GM21528 (cell line): ENCODE results near the gene RNFT2.
"Not testable (repeated sequence)": the region's sequence is repeated elsewhere in the genome, so short reads cannot be mapped to it uniquely, and the experiment has no call there.

Experiments used
- ATAC-seq: cut with Tn5 transposase; IDR thresholded peaks from one replicate; pipeline ENCODE4 v1.9.1; 2021; ENCODE audit warnings: mild to moderate bottlenecking, moderate library complexity; ENCODE audit not compliant: unreplicated experiment, low FRiP score

RNFT2 gene

DNA sequence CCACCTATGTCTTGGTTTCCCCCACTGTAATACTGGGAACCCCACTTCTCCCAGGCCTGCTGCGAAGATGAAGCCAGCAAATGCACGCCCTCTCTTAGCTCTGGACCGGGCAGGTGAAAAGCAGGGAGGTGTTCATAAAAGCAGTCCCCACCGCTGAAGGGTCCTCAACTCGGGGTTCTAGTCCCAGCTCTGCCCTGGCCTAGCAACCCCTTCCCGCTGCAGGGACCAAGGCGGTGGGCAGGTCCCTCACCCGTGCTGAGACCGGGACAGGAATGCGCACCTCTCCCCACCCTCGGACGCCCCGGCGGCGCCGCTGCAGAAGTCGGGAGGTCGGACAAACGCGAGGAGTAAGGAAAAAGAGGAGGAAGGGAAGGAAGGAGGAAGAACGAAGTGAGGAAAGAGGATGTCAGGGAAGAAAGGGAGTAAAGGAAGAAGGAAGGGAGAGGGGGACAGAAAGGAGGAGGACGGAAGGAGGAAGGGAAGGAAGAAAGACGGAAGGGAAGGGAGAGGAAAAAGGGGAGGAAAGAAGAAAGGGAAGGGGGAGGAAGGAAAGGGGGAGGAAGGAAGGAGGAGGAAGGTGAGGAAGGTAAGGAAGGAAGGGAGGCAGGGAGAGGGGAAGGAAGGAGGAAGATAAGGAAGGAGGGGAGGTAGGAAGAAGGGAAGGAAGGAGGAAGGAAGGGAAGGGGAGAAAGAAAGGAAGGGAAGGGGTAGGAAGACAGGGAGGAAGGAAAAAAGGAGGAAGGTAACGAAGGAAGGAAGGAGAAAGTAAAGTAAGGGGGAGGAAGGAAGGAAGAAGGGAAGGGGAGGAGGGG lies 947 bp upstream of the RNFT2 start:
- no peak for ATAC-seq

DNA sequence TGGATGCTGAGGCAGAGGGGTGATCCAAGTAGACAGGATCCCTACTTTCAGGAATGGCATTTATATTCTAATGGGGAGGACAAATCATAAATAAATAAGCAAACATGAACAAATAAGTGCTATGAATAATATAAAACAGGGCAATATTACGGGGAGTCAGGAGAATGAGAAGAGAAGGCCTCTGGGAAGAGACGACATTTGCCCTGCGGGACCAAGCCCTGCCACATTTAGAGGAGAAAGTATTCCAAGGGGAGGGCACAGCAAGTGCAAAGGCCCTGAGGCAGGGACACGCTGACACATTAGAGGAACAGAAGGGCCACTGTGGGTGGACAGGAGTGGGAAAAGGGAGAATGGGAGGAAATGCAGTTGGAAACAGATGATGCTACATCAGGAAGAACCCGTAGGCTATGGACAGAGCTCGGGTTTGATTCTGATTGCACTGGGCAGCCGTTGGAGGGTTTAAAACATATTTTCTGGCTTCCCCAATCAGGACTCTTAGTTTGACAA lies 1.3 kb downstream of the RNFT2 start:
- ATAC-seq = no peak

DNA sequence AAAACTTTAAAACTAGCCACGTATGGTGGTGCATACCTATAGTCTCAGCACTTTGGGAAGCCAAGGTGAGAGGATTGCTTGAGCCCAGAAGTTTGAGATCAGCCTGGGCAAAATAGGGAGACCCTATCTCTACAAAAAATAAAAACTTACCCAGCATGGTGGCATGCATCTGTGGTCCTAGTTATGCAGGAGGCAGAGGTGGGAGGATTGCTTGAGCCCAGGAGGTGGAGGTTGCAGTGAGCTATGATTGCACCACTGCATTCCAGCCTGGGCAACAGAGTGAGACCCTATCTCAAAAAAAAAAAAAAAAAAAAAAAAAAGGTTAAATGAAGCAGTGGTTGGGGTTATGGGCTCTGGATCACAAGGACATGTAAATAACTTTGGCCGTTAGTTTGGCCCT lies 4.7 kb downstream of the RNFT2 start:
- not testable (repeated sequence) for ATAC-seq

DNA sequence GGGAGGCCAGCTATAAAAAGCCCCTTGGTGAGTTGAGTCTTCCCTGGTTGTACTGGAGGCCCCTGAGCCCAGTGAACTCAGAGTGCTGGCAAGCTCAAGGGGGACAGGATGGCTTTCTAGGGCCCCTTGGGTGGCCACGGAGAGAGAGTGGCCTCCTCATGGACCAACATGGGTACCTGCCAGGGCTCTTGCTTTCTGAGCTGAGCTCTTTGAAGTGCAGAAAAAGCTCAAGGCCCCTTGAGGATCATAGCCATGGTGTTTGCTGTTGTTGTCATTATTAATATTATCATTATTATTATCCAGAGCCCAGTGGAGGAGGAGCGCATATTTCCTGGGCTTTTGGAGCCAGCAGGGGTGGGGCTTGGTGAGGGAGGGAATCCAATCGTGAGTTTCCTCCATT lies 6.7 kb downstream of the RNFT2 start:
- no peak for ATAC-seq

DNA sequence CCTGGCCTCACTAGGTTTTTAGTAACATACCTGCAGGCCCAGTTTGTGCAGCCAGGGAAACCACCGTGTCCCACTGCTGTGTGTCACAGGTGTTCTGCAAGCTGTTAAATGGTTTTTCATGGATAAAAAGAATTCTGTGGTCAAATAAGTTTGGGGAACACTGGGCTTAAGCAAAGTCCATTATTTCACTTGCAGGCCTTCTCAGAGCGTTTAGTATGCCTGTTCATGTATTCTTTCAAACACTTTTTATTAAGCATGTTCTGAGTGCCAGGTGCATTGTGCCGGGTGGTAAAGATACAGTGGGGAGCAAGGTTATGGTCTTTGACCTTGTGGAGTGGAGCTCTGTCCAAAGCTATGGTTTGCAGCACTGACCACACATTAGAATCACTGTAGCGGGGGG lies 7.4 kb downstream of the RNFT2 start:
- no peak for ATAC-seq

DNA sequence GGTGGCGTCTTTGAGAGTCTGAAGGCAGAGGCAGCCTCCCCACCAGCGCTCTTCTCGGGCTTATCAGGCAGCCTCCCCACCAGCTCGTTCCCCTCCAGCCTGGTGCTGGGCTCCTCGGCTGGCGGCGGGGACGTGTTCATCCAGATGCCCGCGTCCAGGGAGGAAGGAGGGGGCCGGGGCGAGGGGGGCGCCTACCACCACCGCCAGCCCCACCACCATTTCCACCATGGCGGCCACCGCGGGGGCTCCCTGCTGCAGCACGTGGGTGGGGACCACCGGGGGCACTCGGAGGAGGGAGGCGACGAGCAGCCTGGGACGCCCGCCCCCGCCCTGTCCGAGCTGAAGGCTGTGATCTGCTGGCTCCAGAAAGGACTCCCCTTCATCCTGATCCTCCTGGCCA lies 11.8 kb downstream of the RNFT2 start:
- no peak for ATAC-seq

DNA sequence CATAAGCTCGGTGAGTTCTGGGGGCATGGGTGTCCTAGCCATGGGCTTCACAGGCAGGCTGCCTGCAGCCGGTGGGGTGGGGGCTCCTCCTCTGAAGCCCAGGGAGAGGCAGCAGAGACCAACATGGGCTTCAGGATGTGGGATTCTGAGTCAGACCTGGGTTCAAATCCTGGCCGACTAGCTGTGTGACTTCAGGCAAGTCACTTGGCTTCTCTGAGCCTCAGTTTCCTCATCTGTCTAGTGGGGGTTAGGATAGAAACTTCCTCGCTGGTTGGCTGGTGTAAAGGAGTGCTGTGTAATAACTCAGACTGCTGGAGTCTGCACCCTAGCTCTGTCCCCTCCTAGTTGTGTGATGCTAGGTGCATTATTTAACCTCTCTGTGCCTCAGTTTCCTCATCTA lies 12.2 kb downstream of the RNFT2 start:
- no peak for ATAC-seq

DNA sequence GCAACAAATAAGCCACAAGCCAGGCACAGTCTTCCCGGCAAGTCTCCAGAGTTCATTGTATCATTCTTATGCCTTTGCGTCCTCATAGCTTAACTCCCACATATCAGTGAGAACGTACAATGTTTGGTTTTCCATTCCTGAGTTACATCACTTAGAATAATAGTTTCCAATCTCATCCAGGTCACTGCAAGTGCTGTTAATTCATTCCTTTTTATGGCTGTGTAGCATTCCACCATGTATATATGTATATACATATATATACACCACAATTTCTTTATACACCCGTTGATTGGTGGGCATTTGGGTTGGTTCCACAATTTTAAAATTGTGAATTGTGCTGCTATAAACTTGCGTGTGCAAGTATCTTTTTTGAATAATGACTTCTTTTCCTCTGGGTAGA lies 16.0 kb downstream of the RNFT2 start:
- not testable (repeated sequence) for ATAC-seq

DNA sequence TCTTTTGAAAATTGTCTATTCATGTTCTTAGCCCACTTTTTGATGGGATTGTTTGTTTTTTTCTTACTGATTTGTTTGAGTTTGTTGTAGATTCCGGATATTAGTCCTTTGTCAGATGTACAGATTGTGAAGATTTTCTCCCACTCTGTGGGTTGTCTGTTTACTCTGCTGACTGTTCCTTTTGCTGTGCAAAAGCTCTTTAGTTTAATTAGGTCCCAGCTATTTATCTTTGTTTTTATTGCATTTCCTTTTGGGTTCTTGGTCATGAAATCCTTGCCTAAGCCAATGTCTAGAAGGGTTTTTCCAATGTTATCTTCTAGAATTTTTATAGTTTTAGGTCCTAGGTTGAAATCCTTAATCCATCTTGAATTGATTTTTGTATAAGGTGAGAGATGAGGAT lies 16.7 kb downstream of the RNFT2 start:
- ATAC-seq = not testable (repeated sequence)

DNA sequence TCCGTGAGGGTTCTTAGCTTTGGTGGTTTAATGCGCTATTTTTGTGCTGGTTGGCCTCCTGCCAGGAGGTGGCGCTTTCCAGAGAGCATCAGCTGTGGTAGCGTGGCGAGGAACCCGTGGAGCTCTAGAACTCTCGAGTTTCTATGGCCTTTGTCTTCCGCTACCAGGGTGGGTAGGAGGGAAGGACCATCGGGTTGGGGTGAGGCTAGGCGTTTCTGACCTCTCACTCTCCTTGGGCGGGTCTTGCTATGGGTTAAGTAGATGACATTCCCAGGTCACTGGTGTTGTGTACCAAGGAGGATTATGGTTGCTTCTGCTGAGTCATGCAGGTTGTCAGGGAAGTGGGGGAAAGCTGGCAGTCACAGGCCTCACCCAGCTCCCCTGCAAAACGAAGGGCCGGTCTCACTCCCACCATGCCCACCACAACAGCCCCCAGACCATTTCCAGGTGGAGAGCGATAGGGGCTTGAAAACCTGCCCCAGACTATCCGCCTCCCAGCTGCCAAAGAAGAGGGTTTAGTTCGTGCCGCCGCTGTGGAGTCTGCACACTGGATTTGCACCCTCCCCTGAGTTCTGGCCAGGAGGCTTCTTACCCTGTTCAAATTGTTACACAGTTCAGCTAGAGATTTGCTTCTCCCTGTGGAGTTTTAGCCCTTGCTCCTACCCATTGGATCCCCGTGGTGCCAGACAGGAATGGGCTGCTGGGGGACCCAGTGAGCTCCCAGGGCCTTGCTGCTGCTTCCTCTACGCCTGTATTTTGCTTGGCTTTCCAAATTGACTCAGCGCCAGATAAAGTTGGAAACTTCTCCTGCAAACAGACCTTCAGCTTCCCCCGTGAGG lies 21.9 kb downstream of the RNFT2 start:
- no peak for ATAC-seq

DNA sequence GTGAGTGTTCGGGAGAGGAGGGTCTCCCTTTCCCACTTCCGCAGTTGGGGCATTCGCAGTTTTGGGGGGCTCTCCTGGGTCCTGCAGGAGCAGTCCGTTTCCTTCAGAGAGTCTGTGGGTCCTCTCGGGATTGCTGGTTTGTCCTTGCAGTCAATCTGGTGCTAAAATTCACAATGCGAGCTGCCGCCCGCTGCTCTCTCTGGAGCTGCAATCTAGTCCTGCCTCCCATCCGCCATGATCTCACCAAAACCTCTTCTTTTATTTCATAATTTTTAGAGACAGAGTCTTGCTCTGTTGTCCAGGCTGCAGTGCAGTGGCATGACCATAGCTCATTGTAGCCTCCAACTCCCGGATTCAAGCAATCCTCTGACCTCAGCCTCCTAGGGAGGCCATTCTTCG lies 22.5 kb downstream of the RNFT2 start:
- no peak for ATAC-seq

DNA sequence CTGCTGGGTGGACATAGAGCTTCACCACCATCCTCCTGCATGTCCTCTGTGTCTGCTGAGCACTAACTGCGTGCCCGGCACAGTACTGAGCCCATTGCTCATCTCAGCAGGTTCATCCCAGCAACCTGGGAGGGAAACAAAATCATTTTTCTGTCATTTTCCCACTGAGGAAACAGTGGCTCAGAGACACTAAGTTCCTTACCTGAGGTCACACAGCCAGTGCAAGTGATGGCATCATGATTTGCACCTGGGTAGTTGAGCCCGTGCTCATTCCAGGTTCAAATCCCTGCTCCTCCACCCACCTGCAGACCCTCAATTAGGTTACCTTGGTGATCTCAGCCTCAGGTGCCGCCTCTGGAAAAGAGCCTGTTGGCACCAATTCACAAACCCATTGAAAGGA lies 23.4 kb downstream of the RNFT2 start:
- no peak for ATAC-seq

DNA sequence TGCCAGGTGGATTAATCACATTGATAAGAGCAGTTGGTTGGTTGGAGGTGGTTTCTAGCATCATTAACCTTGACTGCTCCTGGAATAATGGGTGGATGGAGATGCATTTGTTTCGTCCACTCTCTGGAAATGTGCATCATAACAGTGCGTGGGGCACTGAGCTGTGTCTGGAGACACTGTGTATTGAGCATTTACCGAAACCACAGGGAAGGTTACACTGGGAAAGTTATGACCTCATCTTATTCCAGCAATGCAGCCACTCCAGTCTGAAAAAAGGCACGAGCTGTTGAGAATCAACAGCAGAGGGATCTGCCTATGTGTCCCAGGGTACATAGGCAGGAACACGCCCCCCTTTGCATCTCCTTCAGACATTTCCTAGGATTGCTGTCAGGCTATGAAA lies 27.2 kb downstream of the RNFT2 start:
- no peak for ATAC-seq

DNA sequence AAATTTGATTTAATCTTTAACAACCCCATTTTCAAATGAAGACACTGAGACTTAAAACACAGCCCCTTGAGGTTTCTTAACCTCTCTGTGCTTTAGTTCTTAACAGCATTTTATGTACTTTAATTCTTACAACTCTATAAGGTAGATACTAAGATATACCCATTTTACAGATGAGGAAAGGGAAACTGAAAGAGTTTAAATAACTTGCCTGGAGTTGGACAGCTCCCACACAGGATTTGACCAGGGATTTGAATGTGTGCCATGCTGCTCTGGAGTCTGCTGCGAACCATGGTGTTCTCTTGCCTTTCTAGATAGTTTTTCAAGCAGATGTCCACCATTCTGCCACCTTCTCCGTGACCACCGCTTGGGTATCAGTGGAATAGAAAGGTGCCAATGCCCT lies 28.2 kb downstream of the RNFT2 start:
- ATAC-seq = no peak

DNA sequence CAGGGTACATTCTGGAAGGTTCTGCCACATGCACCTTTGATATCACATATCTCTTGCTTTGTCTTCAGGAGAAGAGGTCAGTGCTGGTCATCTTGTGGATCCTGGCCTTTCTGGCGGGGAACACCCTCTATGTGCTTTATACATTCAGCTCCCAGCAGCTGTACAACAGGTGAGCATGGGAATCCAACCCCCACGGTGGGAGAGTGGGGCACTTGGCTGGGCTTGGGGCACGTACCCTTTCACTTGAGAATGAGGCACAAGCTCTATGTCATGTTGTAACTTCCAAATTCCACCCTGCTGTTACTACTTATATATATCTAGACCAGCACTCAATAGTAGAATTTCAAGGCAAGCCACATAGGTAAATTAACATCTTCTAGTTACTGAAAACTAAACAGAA lies 28.6 kb downstream of the RNFT2 start:
- ATAC-seq = no peak

DNA sequence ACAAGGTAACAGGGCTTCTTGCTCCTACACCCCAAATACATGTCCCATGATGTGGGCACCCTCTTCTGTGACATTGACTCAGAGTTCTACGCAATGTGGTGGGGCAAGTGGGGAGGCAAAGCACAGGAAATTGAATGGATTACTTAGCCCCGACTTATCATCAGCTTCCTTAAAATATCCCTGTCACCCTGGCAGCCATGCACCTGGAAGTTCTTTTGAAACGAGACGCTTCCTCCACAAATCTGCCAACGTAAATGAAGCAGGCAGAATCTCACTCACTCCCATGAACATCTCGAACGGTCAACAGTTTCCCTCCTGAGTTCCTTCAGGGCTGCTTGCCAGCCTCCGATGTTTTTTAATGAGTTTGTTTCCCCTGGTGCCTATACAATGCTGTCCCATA lies 33.5 kb downstream of the RNFT2 start:
- no peak for ATAC-seq

DNA sequence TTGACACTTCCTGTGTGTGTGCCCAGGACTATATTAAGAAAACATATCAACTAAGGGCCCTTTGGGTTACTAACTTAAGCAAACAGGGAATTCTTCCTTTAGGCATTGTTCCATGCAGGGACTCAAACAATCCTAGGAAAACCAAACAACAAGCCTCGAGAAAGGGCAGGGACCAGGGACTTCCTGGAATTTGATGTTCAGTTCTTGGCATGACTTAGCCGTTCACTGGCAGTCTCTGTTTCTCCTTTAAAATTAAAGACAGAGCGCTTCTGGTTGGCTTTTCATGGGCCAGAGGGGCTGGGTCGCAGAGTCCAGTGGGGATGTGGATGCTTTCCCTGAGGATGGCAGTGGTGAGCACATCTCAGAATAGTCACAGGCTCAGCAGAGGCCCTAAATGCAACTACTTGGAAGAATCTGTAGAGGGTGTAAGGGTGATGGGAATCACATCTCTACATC lies 35.2 kb downstream of the RNFT2 start:
- ATAC-seq = no peak

DNA sequence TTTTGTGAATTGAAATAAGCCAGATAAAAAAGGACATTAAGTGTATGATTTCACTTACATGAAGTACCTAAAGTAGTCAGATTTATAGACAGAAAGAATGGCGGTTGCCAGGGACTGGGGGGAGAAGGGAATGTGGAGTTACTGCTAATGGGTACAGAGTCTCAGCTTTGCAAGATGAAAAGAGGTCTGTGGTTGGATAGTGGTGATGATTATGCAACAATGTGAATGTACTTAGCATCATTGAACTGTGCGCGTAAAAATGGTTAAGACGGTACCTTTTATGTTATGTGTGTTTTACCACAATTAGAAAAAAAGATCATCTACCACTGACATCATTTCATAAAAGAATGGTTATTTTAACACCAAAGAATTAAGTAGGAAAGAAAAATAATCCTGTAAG lies 35.9 kb downstream of the RNFT2 start:
- no peak for ATAC-seq

DNA sequence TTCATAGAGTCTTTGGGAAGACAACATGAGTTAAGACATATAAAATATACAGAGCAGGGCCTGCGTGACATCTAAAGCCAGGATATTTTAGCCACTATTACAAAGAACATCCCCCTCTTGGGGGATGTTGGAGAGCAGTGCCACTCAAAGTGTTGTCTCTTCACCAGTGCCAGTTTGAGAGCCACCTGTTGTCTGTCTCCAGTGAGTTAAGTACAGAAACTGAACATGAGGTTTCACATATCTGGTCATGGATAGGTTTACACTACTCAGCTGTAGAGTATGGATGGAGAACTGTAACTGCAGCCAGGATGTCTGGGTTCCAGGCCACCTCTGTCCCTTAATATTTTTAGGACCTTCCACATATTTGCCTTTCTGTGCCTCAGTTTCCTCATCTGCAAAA lies 39.1 kb downstream of the RNFT2 start:
- ATAC-seq = no peak

DNA sequence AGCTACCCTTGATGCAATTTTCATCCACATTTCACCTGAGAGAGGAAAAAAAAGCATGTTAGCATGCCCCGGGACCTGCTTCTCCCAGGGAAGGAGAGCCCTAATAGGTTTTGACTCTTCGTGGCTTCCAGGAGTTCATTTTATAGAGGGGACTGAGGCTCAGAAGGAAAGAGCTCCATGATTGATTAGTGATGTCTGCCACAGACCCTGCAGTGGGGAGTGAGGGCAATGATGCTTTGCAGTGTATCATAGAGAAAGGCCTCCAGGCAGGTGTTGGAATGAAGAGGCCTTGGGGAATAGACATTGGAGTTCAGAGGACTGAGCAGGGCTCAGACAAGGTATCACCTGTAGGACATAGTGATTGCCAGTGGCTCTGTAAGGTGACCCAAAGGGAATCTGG lies 41.5 kb downstream of the RNFT2 start:
- ATAC-seq = no peak

DNA sequence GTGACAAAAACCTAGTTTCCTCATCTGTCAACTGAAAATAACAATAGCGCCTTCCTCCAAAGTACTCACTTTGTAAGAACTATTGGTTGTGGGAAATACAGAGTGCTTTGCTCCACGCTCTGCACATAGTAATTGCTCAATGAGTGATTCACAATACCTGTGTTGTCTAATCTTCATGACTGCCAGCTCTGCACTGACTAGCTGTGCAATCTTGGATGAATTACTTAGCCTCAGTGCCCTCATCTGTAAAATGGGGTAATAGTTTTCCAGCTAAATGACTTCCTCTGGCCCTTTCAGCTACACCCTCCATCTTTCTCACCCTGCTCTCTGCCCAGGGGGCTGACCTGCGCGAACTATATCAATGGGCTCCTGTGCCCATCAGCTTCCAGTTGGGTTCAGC lies 42.8 kb downstream of the RNFT2 start:
- ATAC-seq = no peak
